DMS53 treated with DMSO at 0.1 percent for 48 hours (cell line): ENCODE measurements around the gene RNFT2.
"Not testable (repeated sequence)": the region's sequence is repeated elsewhere in the genome, so short reads cannot be mapped to it uniquely, and the experiment has no call there.

Experiments
- DNase-seq: peaks from one replicate; lab custom pipeline; 2025; ENCODE audit not compliant: unreplicated experiment; lab: John Stamatoyannopoulos, UW

RNFT2 gene

GRCh38 chr12:116742787-116743186 lies 4.7 kb downstream of the RNFT2 start:
- not testable (repeated sequence) for DNase-seq

DNA sequence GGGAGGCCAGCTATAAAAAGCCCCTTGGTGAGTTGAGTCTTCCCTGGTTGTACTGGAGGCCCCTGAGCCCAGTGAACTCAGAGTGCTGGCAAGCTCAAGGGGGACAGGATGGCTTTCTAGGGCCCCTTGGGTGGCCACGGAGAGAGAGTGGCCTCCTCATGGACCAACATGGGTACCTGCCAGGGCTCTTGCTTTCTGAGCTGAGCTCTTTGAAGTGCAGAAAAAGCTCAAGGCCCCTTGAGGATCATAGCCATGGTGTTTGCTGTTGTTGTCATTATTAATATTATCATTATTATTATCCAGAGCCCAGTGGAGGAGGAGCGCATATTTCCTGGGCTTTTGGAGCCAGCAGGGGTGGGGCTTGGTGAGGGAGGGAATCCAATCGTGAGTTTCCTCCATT lies 6.7 kb downstream of the RNFT2 start:
- DNase-seq: no peak

- DNase-seq: no peak
These were observed 7.4 kb downstream of the RNFT2 start for GRCh38 chr12:116745554-116745953.

- no peak for DNase-seq
These were observed 11.8 kb downstream of the RNFT2 start for GRCh38 chr12:116749884-116750283.

DNA sequence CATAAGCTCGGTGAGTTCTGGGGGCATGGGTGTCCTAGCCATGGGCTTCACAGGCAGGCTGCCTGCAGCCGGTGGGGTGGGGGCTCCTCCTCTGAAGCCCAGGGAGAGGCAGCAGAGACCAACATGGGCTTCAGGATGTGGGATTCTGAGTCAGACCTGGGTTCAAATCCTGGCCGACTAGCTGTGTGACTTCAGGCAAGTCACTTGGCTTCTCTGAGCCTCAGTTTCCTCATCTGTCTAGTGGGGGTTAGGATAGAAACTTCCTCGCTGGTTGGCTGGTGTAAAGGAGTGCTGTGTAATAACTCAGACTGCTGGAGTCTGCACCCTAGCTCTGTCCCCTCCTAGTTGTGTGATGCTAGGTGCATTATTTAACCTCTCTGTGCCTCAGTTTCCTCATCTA lies 12.2 kb downstream of the RNFT2 start:
- DNase-seq: no peak

DNA sequence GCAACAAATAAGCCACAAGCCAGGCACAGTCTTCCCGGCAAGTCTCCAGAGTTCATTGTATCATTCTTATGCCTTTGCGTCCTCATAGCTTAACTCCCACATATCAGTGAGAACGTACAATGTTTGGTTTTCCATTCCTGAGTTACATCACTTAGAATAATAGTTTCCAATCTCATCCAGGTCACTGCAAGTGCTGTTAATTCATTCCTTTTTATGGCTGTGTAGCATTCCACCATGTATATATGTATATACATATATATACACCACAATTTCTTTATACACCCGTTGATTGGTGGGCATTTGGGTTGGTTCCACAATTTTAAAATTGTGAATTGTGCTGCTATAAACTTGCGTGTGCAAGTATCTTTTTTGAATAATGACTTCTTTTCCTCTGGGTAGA lies 16.0 kb downstream of the RNFT2 start:
- DNase-seq: not testable (repeated sequence)

GRCh38 chr12:116754783-116755182 lies 16.7 kb downstream of the RNFT2 start:
- DNase-seq: not testable (repeated sequence)

DNA sequence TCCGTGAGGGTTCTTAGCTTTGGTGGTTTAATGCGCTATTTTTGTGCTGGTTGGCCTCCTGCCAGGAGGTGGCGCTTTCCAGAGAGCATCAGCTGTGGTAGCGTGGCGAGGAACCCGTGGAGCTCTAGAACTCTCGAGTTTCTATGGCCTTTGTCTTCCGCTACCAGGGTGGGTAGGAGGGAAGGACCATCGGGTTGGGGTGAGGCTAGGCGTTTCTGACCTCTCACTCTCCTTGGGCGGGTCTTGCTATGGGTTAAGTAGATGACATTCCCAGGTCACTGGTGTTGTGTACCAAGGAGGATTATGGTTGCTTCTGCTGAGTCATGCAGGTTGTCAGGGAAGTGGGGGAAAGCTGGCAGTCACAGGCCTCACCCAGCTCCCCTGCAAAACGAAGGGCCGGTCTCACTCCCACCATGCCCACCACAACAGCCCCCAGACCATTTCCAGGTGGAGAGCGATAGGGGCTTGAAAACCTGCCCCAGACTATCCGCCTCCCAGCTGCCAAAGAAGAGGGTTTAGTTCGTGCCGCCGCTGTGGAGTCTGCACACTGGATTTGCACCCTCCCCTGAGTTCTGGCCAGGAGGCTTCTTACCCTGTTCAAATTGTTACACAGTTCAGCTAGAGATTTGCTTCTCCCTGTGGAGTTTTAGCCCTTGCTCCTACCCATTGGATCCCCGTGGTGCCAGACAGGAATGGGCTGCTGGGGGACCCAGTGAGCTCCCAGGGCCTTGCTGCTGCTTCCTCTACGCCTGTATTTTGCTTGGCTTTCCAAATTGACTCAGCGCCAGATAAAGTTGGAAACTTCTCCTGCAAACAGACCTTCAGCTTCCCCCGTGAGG lies 21.9 kb downstream of the RNFT2 start:
- DNase-seq: no peak

DNA sequence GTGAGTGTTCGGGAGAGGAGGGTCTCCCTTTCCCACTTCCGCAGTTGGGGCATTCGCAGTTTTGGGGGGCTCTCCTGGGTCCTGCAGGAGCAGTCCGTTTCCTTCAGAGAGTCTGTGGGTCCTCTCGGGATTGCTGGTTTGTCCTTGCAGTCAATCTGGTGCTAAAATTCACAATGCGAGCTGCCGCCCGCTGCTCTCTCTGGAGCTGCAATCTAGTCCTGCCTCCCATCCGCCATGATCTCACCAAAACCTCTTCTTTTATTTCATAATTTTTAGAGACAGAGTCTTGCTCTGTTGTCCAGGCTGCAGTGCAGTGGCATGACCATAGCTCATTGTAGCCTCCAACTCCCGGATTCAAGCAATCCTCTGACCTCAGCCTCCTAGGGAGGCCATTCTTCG lies 22.5 kb downstream of the RNFT2 start:
- no peak for DNase-seq

DNA sequence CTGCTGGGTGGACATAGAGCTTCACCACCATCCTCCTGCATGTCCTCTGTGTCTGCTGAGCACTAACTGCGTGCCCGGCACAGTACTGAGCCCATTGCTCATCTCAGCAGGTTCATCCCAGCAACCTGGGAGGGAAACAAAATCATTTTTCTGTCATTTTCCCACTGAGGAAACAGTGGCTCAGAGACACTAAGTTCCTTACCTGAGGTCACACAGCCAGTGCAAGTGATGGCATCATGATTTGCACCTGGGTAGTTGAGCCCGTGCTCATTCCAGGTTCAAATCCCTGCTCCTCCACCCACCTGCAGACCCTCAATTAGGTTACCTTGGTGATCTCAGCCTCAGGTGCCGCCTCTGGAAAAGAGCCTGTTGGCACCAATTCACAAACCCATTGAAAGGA lies 23.4 kb downstream of the RNFT2 start:
- no peak for DNase-seq

DNA sequence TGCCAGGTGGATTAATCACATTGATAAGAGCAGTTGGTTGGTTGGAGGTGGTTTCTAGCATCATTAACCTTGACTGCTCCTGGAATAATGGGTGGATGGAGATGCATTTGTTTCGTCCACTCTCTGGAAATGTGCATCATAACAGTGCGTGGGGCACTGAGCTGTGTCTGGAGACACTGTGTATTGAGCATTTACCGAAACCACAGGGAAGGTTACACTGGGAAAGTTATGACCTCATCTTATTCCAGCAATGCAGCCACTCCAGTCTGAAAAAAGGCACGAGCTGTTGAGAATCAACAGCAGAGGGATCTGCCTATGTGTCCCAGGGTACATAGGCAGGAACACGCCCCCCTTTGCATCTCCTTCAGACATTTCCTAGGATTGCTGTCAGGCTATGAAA lies 27.2 kb downstream of the RNFT2 start:
- no peak for DNase-seq

DNA sequence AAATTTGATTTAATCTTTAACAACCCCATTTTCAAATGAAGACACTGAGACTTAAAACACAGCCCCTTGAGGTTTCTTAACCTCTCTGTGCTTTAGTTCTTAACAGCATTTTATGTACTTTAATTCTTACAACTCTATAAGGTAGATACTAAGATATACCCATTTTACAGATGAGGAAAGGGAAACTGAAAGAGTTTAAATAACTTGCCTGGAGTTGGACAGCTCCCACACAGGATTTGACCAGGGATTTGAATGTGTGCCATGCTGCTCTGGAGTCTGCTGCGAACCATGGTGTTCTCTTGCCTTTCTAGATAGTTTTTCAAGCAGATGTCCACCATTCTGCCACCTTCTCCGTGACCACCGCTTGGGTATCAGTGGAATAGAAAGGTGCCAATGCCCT lies 28.2 kb downstream of the RNFT2 start:
- no peak for DNase-seq

DNA sequence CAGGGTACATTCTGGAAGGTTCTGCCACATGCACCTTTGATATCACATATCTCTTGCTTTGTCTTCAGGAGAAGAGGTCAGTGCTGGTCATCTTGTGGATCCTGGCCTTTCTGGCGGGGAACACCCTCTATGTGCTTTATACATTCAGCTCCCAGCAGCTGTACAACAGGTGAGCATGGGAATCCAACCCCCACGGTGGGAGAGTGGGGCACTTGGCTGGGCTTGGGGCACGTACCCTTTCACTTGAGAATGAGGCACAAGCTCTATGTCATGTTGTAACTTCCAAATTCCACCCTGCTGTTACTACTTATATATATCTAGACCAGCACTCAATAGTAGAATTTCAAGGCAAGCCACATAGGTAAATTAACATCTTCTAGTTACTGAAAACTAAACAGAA lies 28.6 kb downstream of the RNFT2 start:
- DNase-seq: no peak

DNA sequence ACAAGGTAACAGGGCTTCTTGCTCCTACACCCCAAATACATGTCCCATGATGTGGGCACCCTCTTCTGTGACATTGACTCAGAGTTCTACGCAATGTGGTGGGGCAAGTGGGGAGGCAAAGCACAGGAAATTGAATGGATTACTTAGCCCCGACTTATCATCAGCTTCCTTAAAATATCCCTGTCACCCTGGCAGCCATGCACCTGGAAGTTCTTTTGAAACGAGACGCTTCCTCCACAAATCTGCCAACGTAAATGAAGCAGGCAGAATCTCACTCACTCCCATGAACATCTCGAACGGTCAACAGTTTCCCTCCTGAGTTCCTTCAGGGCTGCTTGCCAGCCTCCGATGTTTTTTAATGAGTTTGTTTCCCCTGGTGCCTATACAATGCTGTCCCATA lies 33.5 kb downstream of the RNFT2 start:
- DNase-seq: no peak

GRCh38 chr12:116773276-116773731 lies 35.2 kb downstream of the RNFT2 start:
- no peak for DNase-seq

GRCh38 chr12:116774020-116774419 lies 35.9 kb downstream of the RNFT2 start:
- no peak for DNase-seq

- DNase-seq: no peak
These were observed 39.1 kb downstream of the RNFT2 start for GRCh38 chr12:116777245-116777644.

DNA sequence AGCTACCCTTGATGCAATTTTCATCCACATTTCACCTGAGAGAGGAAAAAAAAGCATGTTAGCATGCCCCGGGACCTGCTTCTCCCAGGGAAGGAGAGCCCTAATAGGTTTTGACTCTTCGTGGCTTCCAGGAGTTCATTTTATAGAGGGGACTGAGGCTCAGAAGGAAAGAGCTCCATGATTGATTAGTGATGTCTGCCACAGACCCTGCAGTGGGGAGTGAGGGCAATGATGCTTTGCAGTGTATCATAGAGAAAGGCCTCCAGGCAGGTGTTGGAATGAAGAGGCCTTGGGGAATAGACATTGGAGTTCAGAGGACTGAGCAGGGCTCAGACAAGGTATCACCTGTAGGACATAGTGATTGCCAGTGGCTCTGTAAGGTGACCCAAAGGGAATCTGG lies 41.5 kb downstream of the RNFT2 start:
- no peak for DNase-seq

DNA sequence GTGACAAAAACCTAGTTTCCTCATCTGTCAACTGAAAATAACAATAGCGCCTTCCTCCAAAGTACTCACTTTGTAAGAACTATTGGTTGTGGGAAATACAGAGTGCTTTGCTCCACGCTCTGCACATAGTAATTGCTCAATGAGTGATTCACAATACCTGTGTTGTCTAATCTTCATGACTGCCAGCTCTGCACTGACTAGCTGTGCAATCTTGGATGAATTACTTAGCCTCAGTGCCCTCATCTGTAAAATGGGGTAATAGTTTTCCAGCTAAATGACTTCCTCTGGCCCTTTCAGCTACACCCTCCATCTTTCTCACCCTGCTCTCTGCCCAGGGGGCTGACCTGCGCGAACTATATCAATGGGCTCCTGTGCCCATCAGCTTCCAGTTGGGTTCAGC lies 42.8 kb downstream of the RNFT2 start:
- DNase-seq: no peak

- peak; percentile 63 for DNase-seq
These were observed 45.6 kb downstream of the RNFT2 start for GRCh38 chr12:116783525-116784237.

GRCh38 chr12:116784238-116784612 lies 46.1 kb downstream of the RNFT2 start:
- DNase-seq: no peak

DNA sequence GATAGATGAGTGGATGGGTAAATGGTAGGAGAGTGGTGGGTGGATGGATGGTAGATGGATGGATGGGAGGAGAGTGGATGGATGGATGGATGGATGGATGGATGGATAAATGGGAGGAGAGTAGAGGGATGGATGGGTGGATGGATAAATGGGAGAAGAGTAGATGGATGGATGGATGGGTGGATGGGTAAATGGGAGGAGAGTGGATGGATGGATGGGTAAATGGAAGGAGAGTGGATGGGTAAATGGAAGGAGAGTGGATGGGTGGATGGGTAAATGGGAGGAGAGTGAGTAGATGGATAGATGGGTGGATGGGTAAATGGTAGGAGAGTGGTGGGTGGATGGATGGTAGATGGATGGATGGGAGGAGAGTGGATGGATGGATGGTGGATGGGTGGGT lies 51.4 kb downstream of the RNFT2 start:
- not testable (repeated sequence) for DNase-seq
